ENCODE measurements around the gene ZNF423. TPM values are rescaled to one million over a fixed set of nuclear protein-coding genes. Genes with fewer than 3 reads are reported as not detected.

The ZNF423 gene
- total RNA-seq, 2 experiments from 2014 or later = not detected

GRCh38 chr16:49550666-49551065 lies 305.2 kb downstream of the ZNF423 start:
- H3K36me3 Mint-ChIP-seq (ENCODE audit: low read depth) = no peaks in the 10 kb centered on the region
- ChIA-PET POLR2A (no interaction called here), CTCF (interaction anchor here (1.2 kb wide), 1 partner anchor 17 kb away, joined by 3 read pairs; no protein-coding TSS in a partner anchor)
- DNase-seq = no peak
- H3K9me3 Mint-ChIP-seq = no peaks in the 10 kb centered on the region
- H3K27ac Mint-ChIP-seq = no peak overlapping the region
- no peaks in the 10 kb centered on the region for H3K27me3 Mint-ChIP-seq
- H3K4me3 Mint-ChIP-seq = no peak overlapping the region
- H3K4me1 Mint-ChIP-seq = no peaks in the 10 kb centered on the region

GRCh38 chr16:49550140-49550539 lies 305.8 kb downstream of the ZNF423 start:
- Mint-ChIP-seq H3K36me3 (ENCODE audit: low read depth) (no peaks in the 10 kb centered on the region), H3K27me3 (no peaks in the 10 kb centered on the region)
- CTCF ChIA-PET = interaction anchor here (1.2 kb wide), 1 partner anchor 17 kb away, joined by 3 read pairs; no protein-coding TSS in a partner anchor

GRCh38 chr16:49548325-49548970 lies 307.5 kb downstream of the ZNF423 start:
- ChIA-PET POLR2A (no interaction called here), CTCF (no interaction called here)
- Mint-ChIP-seq H3K4me3 (no peak overlapping the region), H3K27me3 (no peaks in the 10 kb centered on the region), H3K4me1 (no peaks in the 10 kb centered on the region), H3K9me3 (no peaks in the 10 kb centered on the region), H3K36me3 (ENCODE audit: low read depth) (no peaks in the 10 kb centered on the region), H3K27ac (no peak overlapping the region)
- no peak for DNase-seq

More at GRCh38 chr16:49550140-49550539, 305.8 kb downstream of the ZNF423 start:
- Mint-ChIP-seq H3K4me1 (no peaks in the 10 kb centered on the region), H3K9me3 (no peaks in the 10 kb centered on the region), H3K27ac (no peak overlapping the region), H3K4me3 (no peak overlapping the region)
- no peak for DNase-seq
- POLR2A ChIA-PET = no interaction called here

- Mint-ChIP-seq H3K36me3 (ENCODE audit: low read depth) (no peaks in the 10 kb centered on the region), H3K4me3 (no peak overlapping the region), H3K27ac (no peak overlapping the region), H3K27me3 (no peaks in the 10 kb centered on the region), H3K9me3 (no peaks in the 10 kb centered on the region), H3K4me1 (no peaks in the 10 kb centered on the region)
- no peak for DNase-seq
- ChIA-PET POLR2A (no interaction called here), CTCF (no interaction called here)
Observed at GRCh38 chr16:49547448-49547847, 308.5 kb downstream of the ZNF423 start.

GRCh38 chr16:49546735-49547134 lies 309.2 kb downstream of the ZNF423 start:
- CTCF ChIA-PET = no interaction called here
- POLR2A ChIA-PET = no interaction called here
- H3K27me3 Mint-ChIP-seq = no peaks in the 10 kb centered on the region

GRCh38 chr16:49545741-49546448 lies 310.0 kb downstream of the ZNF423 start:
- H3K27ac Mint-ChIP-seq = no peak overlapping the region
- H3K4me1 Mint-ChIP-seq = no peaks in the 10 kb centered on the region
- no peak for DNase-seq
- ChIA-PET POLR2A (no interaction called here), CTCF (no interaction called here)
- no peaks in the 10 kb centered on the region for H3K36me3 Mint-ChIP-seq (ENCODE audit: low read depth)
- H3K27me3 Mint-ChIP-seq = no peaks in the 10 kb centered on the region
- H3K9me3 Mint-ChIP-seq = no peaks in the 10 kb centered on the region
- H3K4me3 Mint-ChIP-seq = no peak overlapping the region

More at GRCh38 chr16:49546735-49547134, 309.2 kb downstream of the ZNF423 start:
- no peak overlapping the region for H3K27ac Mint-ChIP-seq
- H3K9me3 Mint-ChIP-seq = no peaks in the 10 kb centered on the region
- H3K4me1 Mint-ChIP-seq = no peaks in the 10 kb centered on the region
- DNase-seq = no peak
- H3K36me3 Mint-ChIP-seq (ENCODE audit: low read depth) = no peaks in the 10 kb centered on the region
- H3K4me3 Mint-ChIP-seq = no peak overlapping the region

- H3K27me3 Mint-ChIP-seq = no peaks in the 10 kb centered on the region
- DNase-seq = no peak
- POLR2A ChIA-PET = no interaction called here
- H3K4me1 Mint-ChIP-seq = no peaks in the 10 kb centered on the region
- H3K9me3 Mint-ChIP-seq = no peaks in the 10 kb centered on the region
- no peak overlapping the region for H3K4me3 Mint-ChIP-seq
- CTCF ChIA-PET = no interaction called here
- no peaks in the 10 kb centered on the region for H3K36me3 Mint-ChIP-seq (ENCODE audit: low read depth)
- no peak overlapping the region for H3K27ac Mint-ChIP-seq
Observed at GRCh38 chr16:49545243-49545642, 310.7 kb downstream of the ZNF423 start.

- DNase-seq = no peak
- Mint-ChIP-seq H3K36me3 (ENCODE audit: low read depth) (no peaks in the 10 kb centered on the region), H3K27ac (no peak overlapping the region), H3K4me3 (no peak overlapping the region), H3K4me1 (no peaks in the 10 kb centered on the region), H3K27me3 (no peaks in the 10 kb centered on the region), H3K9me3 (no peaks in the 10 kb centered on the region)
- ChIA-PET CTCF (no interaction called here), POLR2A (no interaction called here)
Observed at GRCh38 chr16:49544828-49545227, 311.1 kb downstream of the ZNF423 start.

- H3K9me3 Mint-ChIP-seq = no peaks in the 10 kb centered on the region
- no peaks in the 10 kb centered on the region for H3K27me3 Mint-ChIP-seq
- no peak for DNase-seq
- H3K4me3 Mint-ChIP-seq = no peak overlapping the region
- H3K4me1 Mint-ChIP-seq = no peaks in the 10 kb centered on the region
- no peak overlapping the region for H3K27ac Mint-ChIP-seq
- ChIA-PET POLR2A (no interaction called here), CTCF (interaction anchor here (0.7 kb wide), 1 partner anchor 1049 kb away, joined by 3 read pairs; no protein-coding TSS in a partner anchor)
- no peaks in the 10 kb centered on the region for H3K36me3 Mint-ChIP-seq (ENCODE audit: low read depth)
Observed at GRCh38 chr16:49543631-49543946, 312.3 kb downstream of the ZNF423 start.

- Mint-ChIP-seq H3K4me3 (no peak overlapping the region), H3K36me3 (ENCODE audit: low read depth) (no peaks in the 10 kb centered on the region), H3K27me3 (no peaks in the 10 kb centered on the region), H3K9me3 (no peaks in the 10 kb centered on the region), H3K27ac (no peak overlapping the region), H3K4me1 (no peaks in the 10 kb centered on the region)
- ChIA-PET POLR2A (no interaction called here), CTCF (interaction anchor here (0.7 to 1.2 kb wide), 2 partner anchors 12 to 1050 kb away, joined by 3 read pairs; no protein-coding TSS in a partner anchor)
- DNase-seq = no peak
Observed at GRCh38 chr16:49542946-49543630, 312.8 kb downstream of the ZNF423 start.

- POLR2A ChIA-PET = no interaction called here
- no peak overlapping the region for H3K4me3 Mint-ChIP-seq
- no peaks in the 10 kb centered on the region for H3K36me3 Mint-ChIP-seq (ENCODE audit: low read depth)
- no peak overlapping the region for H3K27ac Mint-ChIP-seq
- H3K4me1 Mint-ChIP-seq = no peaks in the 10 kb centered on the region
- CTCF ChIA-PET = interaction anchor here (1.0 to 1.2 kb wide), 2 partner anchors 13 to 18 kb away, joined by 3 read pairs; no protein-coding TSS in a partner anchor
- DNase-seq = no peak
- no peaks in the 10 kb centered on the region for H3K27me3 Mint-ChIP-seq
- H3K9me3 Mint-ChIP-seq = no peaks in the 10 kb centered on the region
Observed at GRCh38 chr16:49542391-49542891, 313.5 kb downstream of the ZNF423 start.

- Mint-ChIP-seq H3K27ac (no peak overlapping the region), H3K9me3 (no peaks in the 10 kb centered on the region), H3K27me3 (no peaks in the 10 kb centered on the region), H3K4me3 (no peak overlapping the region), H3K36me3 (ENCODE audit: low read depth) (no peaks in the 10 kb centered on the region), H3K4me1 (no peaks in the 10 kb centered on the region)
- DNase-seq = no peak
- ChIA-PET CTCF (no interaction called here), POLR2A (no interaction called here)
Observed at GRCh38 chr16:49540836-49541235, 315.1 kb downstream of the ZNF423 start.

- no peak overlapping the region for H3K4me3 Mint-ChIP-seq
- CTCF ChIA-PET = interaction anchor here (1.2 kb wide), 1 partner anchor 10 kb away, joined by 3 read pairs; no protein-coding TSS in a partner anchor
- no peak for DNase-seq
- H3K27ac Mint-ChIP-seq = no peak overlapping the region
- POLR2A ChIA-PET = no interaction called here
- no peaks in the 10 kb centered on the region for H3K9me3 Mint-ChIP-seq
- no peaks in the 10 kb centered on the region for H3K27me3 Mint-ChIP-seq
- no peaks in the 10 kb centered on the region for H3K4me1 Mint-ChIP-seq
- no peaks in the 10 kb centered on the region for H3K36me3 Mint-ChIP-seq (ENCODE audit: low read depth)
Observed at GRCh38 chr16:49539758-49540157, 316.2 kb downstream of the ZNF423 start.
